MM.1S (cell line): ENCODE measurements around the gene ZDHHC13.

Experiments
- DNase-seq: peaks from one replicate; pipeline ENCODE4 v3.0.0-alpha.2; 2015
- H2AFZ ChIP-seq: fragments of 300-600 bp; sonication (generic); 2 replicates; pipeline ENCODE4 v1.6.0; 2016; ENCODE audit warnings: antibody characterized with exemption, low read length
- H3F3A ChIP-seq: fragments of 300-600 bp; sonication (generic); 2 replicates; pipeline ENCODE4 v1.6.1; 2016; ENCODE audit warnings: mild to moderate bottlenecking, antibody characterized with exemption, low read length, moderate library complexity, mixed read lengths; ENCODE audit not compliant: insufficient read depth
- H3K27ac ChIP-seq: fragments of 300-600 bp; sonication (generic); 2 replicates; pipeline ENCODE4 v1.5.1; 2016; ENCODE audit warnings: mild to moderate bottlenecking, low read length
- H3K27me3 ChIP-seq: fragments of 300-600 bp; sonication (generic); replicated peaks from 2 replicates; pipeline ENCODE4 v1.6.0; 2016; ENCODE audit warnings: low read length; ENCODE audit not compliant: insufficient read depth
- H3K36me3 ChIP-seq: fragments of 300-600 bp; sonication (generic); replicated peaks from 2 replicates; pipeline ENCODE4 v1.6.1; 2016; ENCODE audit warnings: mild to moderate bottlenecking, low read length, mixed read lengths; ENCODE audit not compliant: insufficient read depth
- H3K4me1 ChIP-seq: fragments of 300-600 bp; sonication (generic); 2 replicates; pipeline ENCODE4 v1.6.1; 2016; ENCODE audit warnings: low read length, mixed read lengths
- H3K4me2 ChIP-seq: fragments of 300-600 bp; sonication (generic); 2 replicates; pipeline ENCODE4 v1.6.0; 2016; ENCODE audit warnings: low read depth, low read length
- H3K4me3 ChIP-seq: fragments of 300-600 bp; sonication (generic); 2 replicates; pipeline ENCODE4 v1.5.1; 2016; ENCODE audit warnings: low read length, mixed read lengths
- H3K79me2 ChIP-seq: fragments of 300-600 bp; sonication (generic); 2 replicates; pipeline ENCODE4 v1.6.1; 2016; ENCODE audit warnings: mixed run types, low read length, mixed read lengths
- H3K9ac ChIP-seq: fragments of 300-600 bp; sonication (generic); 2 replicates; pipeline ENCODE4 v1.6.1; 2016; ENCODE audit warnings: low read length, mixed read lengths
- H3K9me2 ChIP-seq: fragments of 300-600 bp; sonication (generic); replicated peaks from 2 replicates; pipeline ENCODE4 v1.6.1; 2016; ENCODE audit warnings: mild to moderate bottlenecking, low read length, mixed read lengths; ENCODE audit not compliant: insufficient read depth
- H3K9me3 ChIP-seq: fragments of 300-600 bp; sonication (generic); replicated peaks from 2 replicates; pipeline ENCODE4 v1.6.1; 2016; ENCODE audit warnings: mild to moderate bottlenecking, low read length, mixed read lengths; ENCODE audit not compliant: insufficient read depth
- H4K20me1 ChIP-seq: fragments of 300-600 bp; sonication (generic); 2 replicates; pipeline ENCODE4 v1.6.1; 2016; ENCODE audit warnings: mild to moderate bottlenecking, low read length, moderate library complexity, mixed read lengths; ENCODE audit not compliant: insufficient read depth
- CTCF ChIP-seq: fragments of 300-600 bp; sonication (generic); IDR thresholded peaks from 2 replicates; pipeline ENCODE4 v1.5.1; 2016; ENCODE audit warnings: antibody characterized with exemption, low read length, mixed read lengths
- EZH2 ChIP-seq: fragments of 300-600 bp; sonication (generic); optimal IDR thresholded peaks from 2 replicates; pipeline ENCODE3; 2017; ENCODE audit warnings: low read depth, mild to moderate bottlenecking, antibody characterized with exemption, low read length, mixed read lengths
- EZH2phosphoT487 ChIP-seq: fragments of 300-600 bp; sonication (generic); IDR thresholded peaks from 2 replicates; pipeline ENCODE4 v1.6.1; 2018; ENCODE audit warnings: antibody characterized with exemption, low read length

Gene ZDHHC13

GRCh38 chr11:19073454-19074415 is 43.2 kb upstream of the ZDHHC13 start:
- TF ChIP-seq EZH2 (no peak), CTCF (no peak), EZH2phosphoT487 (no peak)
- Histone ChIP-seq H2AFZ (no peak overlapping the region), H3K79me2 (no peaks in the 10 kb centered on the region), H3F3A (no peaks in the 10 kb centered on the region), H3K4me3 (no peak overlapping the region), H3K27me3 (no peaks in the 10 kb centered on the region), H3K4me2 (no peak overlapping the region), H3K36me3 (no peaks in the 10 kb centered on the region), H4K20me1 (no peaks in the 10 kb centered on the region), H3K9me2 (no peaks in the 10 kb centered on the region), H3K4me1 (no peaks in the 10 kb centered on the region), H3K9ac (no peak overlapping the region), H3K27ac (no peak overlapping the region), H3K9me3 (no peaks in the 10 kb centered on the region)
- DNase-seq: no peak

- H3K4me3 ChIP-seq: no peak overlapping the region
- TF ChIP-seq EZH2phosphoT487 (no peak), EZH2 (no peak), CTCF (no peak)
- DNase-seq: no peak
- H3K27ac ChIP-seq: no peak overlapping the region
- H3K9me3 ChIP-seq: no peaks in the 10 kb centered on the region
- H2AFZ ChIP-seq: no peak overlapping the region
- H3K79me2 ChIP-seq: no peaks in the 10 kb centered on the region
- no peaks in the 10 kb centered on the region for H4K20me1 ChIP-seq
- no peaks in the 10 kb centered on the region for H3K9me2 ChIP-seq
- no peak overlapping the region for H3K4me2 ChIP-seq
- H3K36me3 ChIP-seq: no peaks in the 10 kb centered on the region
- no peak overlapping the region for H3K9ac ChIP-seq
- no peaks in the 10 kb centered on the region for H3K27me3 ChIP-seq
- H3F3A ChIP-seq: no peaks in the 10 kb centered on the region
- H3K4me1 ChIP-seq: no peaks in the 10 kb centered on the region
Measured at GRCh38 chr11:19075636-19076035, 41.3 kb upstream of the ZDHHC13 start.

GRCh38 chr11:19076744-19077589 is 40.0 kb upstream of the ZDHHC13 start:
- peak; percentile 98 for TF ChIP-seq CTCF
- TF ChIP-seq EZH2: no peak
- no peaks in the 10 kb centered on the region for H4K20me1 ChIP-seq
- H2AFZ ChIP-seq: no peak overlapping the region
- H3K27me3 ChIP-seq: no peaks in the 10 kb centered on the region
- no peak overlapping the region for H3K9ac ChIP-seq
- no peaks in the 10 kb centered on the region for H3K9me3 ChIP-seq
- DNase-seq: peak; percentile 57
- no peaks in the 10 kb centered on the region for H3K36me3 ChIP-seq
- H3K79me2 ChIP-seq: no peaks in the 10 kb centered on the region
- H3K4me3 ChIP-seq: no peak overlapping the region
- no peaks in the 10 kb centered on the region for H3K4me1 ChIP-seq
- no peaks in the 10 kb centered on the region for H3F3A ChIP-seq
- no peak overlapping the region for H3K27ac ChIP-seq
- H3K9me2 ChIP-seq: no peaks in the 10 kb centered on the region
- no peak overlapping the region for H3K4me2 ChIP-seq
